Peyer's patch (tissue), 4 donors: ENCODE data around the gene RANGRF. TPM values are rescaled to one million over a fixed set of nuclear protein-coding genes. Genes with fewer than 3 reads are reported as not detected.
A peak's percentile ranks its signal among the peaks of the same experiment; 100 is the strongest.

Source experiments
- DNase-seq, 3 donors: peaks; one replicate each; pipeline ENCODE4 v3.0.0-alpha.2; 2017 to 2019
- H3K27ac ChIP-seq, 4 donors: fragments of 200-600 bp; sonication (generic); one replicate each; pipeline ENCODE4 v1.5.1; 2016 to 2019
- H3K27me3 ChIP-seq, 2 donors: fragments of 200-600 bp; sonication (generic); one replicate each; pipeline ENCODE4 v1.5.1; 2019
- H3K36me3 ChIP-seq, 3 donors: fragments of 200-600 bp; sonication (generic); one replicate each; pipeline ENCODE4 v1.5.1; 2016 to 2019
- H3K4me1 ChIP-seq, 4 donors: fragments of 200-600 bp; sonication (generic); one replicate each; pipeline ENCODE4 v1.5.1; 2016 to 2019
- H3K4me3 ChIP-seq, 4 donors: fragments of 200-600 bp; sonication (generic); 1 replicate in 3 of 4; 2 replicates in 1 of 4; pipeline ENCODE4 v1.5.1; 2016 to 2019; ENCODE audit warnings: mild to moderate bottlenecking in 1 of 4
- H3K9me3 ChIP-seq, 4 donors: fragments of 200-600 bp; sonication (generic); one replicate each; pipeline ENCODE4 v1.5.1; 2016 to 2019; ENCODE audit warnings: mild to moderate bottlenecking in 1 of 4
- POLR2A ChIP-seq, 2 donors: fragments of 450-650 bp; IDR thresholded peaks; one replicate each; pipeline ENCODE4 v1.5.1; 2017; ENCODE audit warnings: antibody characterized with exemption in 2 of 2, mild to moderate bottlenecking in 2 of 2, moderate library complexity in 2 of 2
- total RNA-seq, 4 donors: library from RNA; depleted of rRNA; stranded (reverse); fragments of >200 nt; gene quantifications; one replicate each; pipeline ENCODE4 v1.1.0, GENCODE V29; 2016
- TF ChIP-seq, protein P1 (sequence below), 6 experiments: fragments of 450-650 bp in 4 of 6; fragments of 200-600 bp in 2 of 6; sonication (generic) in 1 of 6; IDR thresholded peaks; one replicate each; pipeline ENCODE4 v1.5.1; 2017 to 2019; ENCODE audit warnings: antibody characterized with exemption in 6 of 6, mild to moderate bottlenecking in 3 of 6, moderate library complexity in 1 of 6

Gene RANGRF
- total RNA-seq, 4 donors from 2014 or later = 6.8 to 27.2 (median 16.1) TPM

DNA sequence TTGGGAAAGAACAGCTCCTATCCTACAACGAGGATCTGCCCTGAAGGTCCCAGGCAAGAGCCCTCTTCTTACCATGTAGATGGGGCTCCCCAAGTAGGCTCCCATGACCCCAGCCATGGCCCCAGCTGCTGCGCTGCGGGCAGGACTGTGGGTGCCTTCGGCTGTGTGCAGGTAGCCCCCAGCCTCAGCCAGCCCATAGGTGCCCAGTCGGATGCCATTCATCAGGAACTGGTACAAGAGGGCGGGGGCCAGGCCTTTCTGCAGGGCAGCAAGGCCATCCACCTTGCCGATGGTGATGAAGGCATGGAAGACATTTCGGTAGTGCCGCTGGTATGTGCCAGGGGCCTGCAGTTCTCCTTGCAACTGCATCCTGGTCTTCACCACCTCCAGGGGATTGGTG is 5.9 kb downstream of the RANGRF start:
- Histone ChIP-seq H3K4me3 (no peak overlapping the region), H3K27ac (peak overlapping the region in 2 of 4 donors; percentile 83 to 92), H3K36me3 (no peaks in the 10 kb centered on the region), H3K27me3 (no peaks in the 10 kb centered on the region), H3K9me3 (no peaks in the 10 kb centered on the region), H3K4me1 (peaks cover 0 to 16% (median 2%) of the 10 kb centered on the region in 4 donors)
- TF ChIP-seq, protein P1, sequence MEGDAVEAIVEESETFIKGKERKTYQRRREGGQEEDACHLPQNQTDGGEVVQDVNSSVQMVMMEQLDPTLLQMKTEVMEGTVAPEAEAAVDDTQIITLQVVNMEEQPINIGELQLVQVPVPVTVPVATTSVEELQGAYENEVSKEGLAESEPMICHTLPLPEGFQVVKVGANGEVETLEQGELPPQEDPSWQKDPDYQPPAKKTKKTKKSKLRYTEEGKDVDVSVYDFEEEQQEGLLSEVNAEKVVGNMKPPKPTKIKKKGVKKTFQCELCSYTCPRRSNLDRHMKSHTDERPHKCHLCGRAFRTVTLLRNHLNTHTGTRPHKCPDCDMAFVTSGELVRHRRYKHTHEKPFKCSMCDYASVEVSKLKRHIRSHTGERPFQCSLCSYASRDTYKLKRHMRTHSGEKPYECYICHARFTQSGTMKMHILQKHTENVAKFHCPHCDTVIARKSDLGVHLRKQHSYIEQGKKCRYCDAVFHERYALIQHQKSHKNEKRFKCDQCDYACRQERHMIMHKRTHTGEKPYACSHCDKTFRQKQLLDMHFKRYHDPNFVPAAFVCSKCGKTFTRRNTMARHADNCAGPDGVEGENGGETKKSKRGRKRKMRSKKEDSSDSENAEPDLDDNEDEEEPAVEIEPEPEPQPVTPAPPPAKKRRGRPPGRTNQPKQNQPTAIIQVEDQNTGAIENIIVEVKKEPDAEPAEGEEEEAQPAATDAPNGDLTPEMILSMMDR (IDR thresholded peaks at IDR 0.05) = no peak
- TF ChIP-seq POLR2A (IDR thresholded peaks at IDR 0.05) = no peak
- no peak for DNase-seq

DNA sequence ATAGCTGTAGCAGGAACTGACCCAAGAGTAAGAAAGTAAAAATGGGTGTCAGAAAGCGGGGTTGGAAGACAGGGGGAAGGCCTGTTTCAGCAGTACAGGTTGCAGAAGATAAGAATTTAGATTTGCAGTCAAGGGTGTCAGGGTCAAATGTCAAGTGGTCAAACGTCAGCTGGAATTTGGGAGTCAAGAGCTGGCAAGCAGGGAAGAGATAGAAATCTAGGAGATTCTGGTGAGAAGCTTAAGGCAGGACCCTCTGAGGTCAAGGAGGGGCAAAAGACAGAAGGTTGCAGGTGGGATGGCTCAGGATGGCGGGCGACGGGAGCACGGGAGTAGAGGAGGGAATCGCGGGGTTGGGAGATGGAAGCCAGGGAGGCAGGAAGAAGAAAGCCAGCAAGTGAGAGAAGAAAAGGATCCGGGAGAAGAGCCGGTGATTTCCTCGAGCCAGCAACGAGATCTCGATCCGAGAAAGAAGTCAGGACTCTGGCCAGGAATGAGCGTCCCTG is 6.4 kb downstream of the RANGRF start:
- H3K36me3 ChIP-seq = no peaks in the 10 kb centered on the region
- no peaks in the 10 kb centered on the region for H3K9me3 ChIP-seq
- H3K4me1 ChIP-seq = peaks cover 0 to 11% (median 0%) of the 10 kb centered on the region in 4 donors
- peak overlapping the region; percentile 60 to 72 (median 66) for H3K4me3 ChIP-seq
- DNase-seq = no peak
- TF ChIP-seq POLR2A (IDR thresholded peaks at IDR 0.05) = no peak
- TF ChIP-seq, protein P1 (IDR thresholded peaks at IDR 0.05) = no peak
- H3K27me3 ChIP-seq = no peaks in the 10 kb centered on the region
- peak overlapping the region; percentile 83 to 95 (median 88) for H3K27ac ChIP-seq

DNA sequence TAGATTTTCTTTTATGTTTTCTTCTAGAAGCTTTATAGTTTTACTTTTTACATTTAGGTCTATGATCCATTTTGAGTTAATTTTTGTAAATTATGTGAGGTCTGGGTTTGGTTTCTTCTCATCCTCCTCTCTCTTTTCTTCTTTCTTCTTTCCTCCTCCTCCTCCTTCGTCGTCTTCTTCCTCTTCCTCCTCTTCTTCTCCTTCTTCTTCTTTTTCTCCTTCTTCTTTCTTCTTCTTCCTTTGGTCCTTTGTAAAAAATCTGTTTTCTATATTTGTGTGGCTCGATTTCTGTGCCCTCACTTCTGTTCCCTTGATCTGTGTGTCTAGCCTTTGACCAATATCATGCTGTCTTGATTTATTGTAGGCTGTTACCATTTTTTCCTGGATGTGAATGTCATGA is 11.8 kb downstream of the RANGRF start:
- no peak for DNase-seq
- Histone ChIP-seq H3K27ac (no peak overlapping the region), H3K4me3 (no peak overlapping the region), H3K9me3 (no peaks in the 10 kb centered on the region), H3K4me1 (no peaks in the 10 kb centered on the region), H3K36me3 (no peaks in the 10 kb centered on the region), H3K27me3 (no peaks in the 10 kb centered on the region)
- TF ChIP-seq, protein P1 (IDR thresholded peaks at IDR 0.05) = no peak
- TF ChIP-seq POLR2A (IDR thresholded peaks at IDR 0.05) = no peak

GRCh38 chr17:8300627-8301242 is 12.3 kb downstream of the RANGRF start:
- Histone ChIP-seq H3K27me3 (no peaks in the 10 kb centered on the region), H3K36me3 (no peaks in the 10 kb centered on the region), H3K4me1 (no peaks in the 10 kb centered on the region), H3K27ac (no peak overlapping the region), H3K4me3 (no peak overlapping the region), H3K9me3 (no peaks in the 10 kb centered on the region)
- TF ChIP-seq, protein P1 (IDR thresholded peaks at IDR 0.05) = peak; percentile 74 to 91 (median 86)
- TF ChIP-seq POLR2A (IDR thresholded peaks at IDR 0.05) = no peak
- DNase-seq = peak; percentile 52 to 78 (median 61)

DNA sequence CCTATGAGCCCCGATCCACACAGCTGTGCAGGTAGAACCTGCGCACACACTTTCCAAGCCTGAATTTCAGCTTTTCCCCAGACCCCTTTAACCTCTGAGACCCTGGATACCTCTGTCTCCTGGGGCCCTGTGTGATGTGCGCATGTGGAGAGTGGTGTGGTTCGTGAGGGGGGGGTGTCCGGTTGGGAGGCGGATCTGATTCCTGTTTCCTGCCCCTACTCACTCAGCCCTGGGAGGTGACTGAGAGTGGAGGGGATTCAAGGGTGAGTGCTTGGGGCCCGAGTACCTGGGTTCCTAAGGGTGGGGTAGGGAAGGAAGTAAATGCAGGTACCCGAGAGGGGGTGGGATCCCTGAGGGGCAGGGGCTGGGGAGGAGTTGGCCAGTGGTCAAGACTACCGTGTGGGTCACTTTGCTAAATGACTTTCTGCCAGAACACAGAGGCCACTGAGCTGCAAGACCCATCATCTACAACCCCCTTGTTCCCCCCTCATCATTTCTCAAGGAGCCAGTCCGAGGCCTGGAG is 22.2 kb downstream of the RANGRF start:
- Histone ChIP-seq H3K36me3 (no peaks in the 10 kb centered on the region), H3K27ac (peak overlapping the region in 2 of 4 donors; percentile 44 to 57), H3K4me1 (no peaks in the 10 kb centered on the region), H3K9me3 (no peaks in the 10 kb centered on the region), H3K27me3 (peaks cover 0 to 7% of the 10 kb centered on the region in 2 donors), H3K4me3 (peak overlapping the region in 2 of 4 donors; percentile 13 to 26)
- DNase-seq = no peak
- no peak for TF ChIP-seq POLR2A (IDR thresholded peaks at IDR 0.05)
- TF ChIP-seq, protein P1 (IDR thresholded peaks at IDR 0.05) = no peak
